AG10803 (cell line): ENCODE results near the gene SLC6A6.

Source experiments
- DNase-seq: peaks from one replicate; pipeline ENCODE4 v3.0.0; 2010; ENCODE audit warnings: low read depth
- H3K4me3 ChIP-seq: 2 replicates; pipeline ENCODE4 v1.5.1; 2011; ENCODE audit warnings: mild to moderate bottlenecking, low read length, control low read depth
- TF ChIP-seq, protein P1 (sequence below): conservative IDR thresholded peaks from 2 replicates; pipeline ENCODE4 v1.5.1; 2011; ENCODE audit warnings: mild to moderate bottlenecking, low read length, control low read depth, inconsistent platforms

The SLC6A6 gene

GRCh38 chr3:14389716-14390115 is 12.7 kb upstream of the SLC6A6 start:
- no peak overlapping the region for H3K4me3 ChIP-seq
- TF ChIP-seq, protein P1, sequence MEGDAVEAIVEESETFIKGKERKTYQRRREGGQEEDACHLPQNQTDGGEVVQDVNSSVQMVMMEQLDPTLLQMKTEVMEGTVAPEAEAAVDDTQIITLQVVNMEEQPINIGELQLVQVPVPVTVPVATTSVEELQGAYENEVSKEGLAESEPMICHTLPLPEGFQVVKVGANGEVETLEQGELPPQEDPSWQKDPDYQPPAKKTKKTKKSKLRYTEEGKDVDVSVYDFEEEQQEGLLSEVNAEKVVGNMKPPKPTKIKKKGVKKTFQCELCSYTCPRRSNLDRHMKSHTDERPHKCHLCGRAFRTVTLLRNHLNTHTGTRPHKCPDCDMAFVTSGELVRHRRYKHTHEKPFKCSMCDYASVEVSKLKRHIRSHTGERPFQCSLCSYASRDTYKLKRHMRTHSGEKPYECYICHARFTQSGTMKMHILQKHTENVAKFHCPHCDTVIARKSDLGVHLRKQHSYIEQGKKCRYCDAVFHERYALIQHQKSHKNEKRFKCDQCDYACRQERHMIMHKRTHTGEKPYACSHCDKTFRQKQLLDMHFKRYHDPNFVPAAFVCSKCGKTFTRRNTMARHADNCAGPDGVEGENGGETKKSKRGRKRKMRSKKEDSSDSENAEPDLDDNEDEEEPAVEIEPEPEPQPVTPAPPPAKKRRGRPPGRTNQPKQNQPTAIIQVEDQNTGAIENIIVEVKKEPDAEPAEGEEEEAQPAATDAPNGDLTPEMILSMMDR, result no peak
- peak; percentile 11 for DNase-seq

DNA sequence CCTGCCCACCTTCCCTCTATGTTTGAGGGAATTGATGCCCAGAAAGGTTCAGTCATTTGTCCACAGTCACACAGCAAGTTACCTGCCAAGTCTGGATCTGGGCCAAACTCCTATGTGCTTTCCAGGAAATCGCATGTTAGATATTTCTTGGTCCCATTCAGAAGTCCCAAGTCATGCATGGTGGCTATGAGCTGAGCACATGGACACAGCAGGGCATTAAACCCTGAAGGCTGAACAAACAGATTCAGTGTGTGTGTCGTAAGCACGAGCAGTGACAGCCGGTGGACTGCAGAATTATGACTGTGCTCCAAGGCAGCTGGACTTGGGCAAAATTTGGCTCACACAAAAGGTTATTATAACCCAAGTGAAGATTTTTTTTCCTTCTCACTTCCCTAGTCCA is 11.4 kb upstream of the SLC6A6 start:
- no peak overlapping the region for H3K4me3 ChIP-seq
- DNase-seq, result peak; percentile 90
- TF ChIP-seq, protein P1, result no peak

DNA sequence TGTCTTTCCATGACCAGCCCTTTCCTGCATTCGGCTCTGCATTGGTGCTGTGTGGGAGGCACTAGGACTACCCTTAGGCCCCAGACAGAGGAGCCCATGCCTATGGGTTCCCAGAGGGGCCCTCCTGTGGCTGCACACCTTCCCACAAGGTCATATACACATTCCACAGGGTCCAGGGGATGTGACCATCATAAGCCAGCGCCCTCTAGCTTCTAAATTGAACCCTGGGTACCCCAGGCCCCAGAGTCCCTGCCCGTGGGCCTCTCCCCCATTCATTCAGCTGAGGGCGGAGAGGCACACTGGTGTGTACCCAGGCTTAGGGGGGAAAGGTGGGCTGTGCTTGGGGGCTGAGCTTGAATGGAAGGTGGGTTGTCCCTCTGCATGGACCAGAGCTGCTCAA is 10.2 kb upstream of the SLC6A6 start:
- TF ChIP-seq, protein P1, result no peak
- DNase-seq, result no peak
- no peak overlapping the region for H3K4me3 ChIP-seq

DNA sequence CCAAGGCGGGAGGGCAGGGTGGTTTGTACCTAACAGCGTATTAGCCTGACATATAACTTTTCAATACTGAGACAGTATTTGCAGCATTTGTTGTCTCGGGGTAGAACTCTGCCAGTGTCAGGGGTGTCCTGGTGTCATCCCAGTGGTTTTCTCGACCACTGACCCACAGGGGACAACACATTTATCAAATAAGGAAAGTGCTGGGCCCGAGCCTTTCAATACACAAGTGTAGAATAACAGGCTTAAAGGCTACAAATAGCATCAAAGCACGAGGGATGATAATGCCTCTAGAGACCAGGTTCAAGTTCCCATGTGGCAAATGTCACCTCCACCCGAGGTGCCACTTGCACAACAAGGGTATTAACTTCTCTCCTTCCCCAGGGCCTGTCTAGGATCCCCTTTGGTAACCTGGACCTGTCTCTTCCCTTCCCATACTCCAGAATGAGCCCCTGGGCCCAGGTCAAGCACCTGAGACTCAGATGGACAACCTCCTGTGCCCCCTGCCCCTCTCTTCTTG is 9.5 kb upstream of the SLC6A6 start:
- DNase-seq, result no peak
- H3K4me3 ChIP-seq, result no peak overlapping the region
- TF ChIP-seq, protein P1, result no peak

- peak; percentile 68 for DNase-seq
- no peak overlapping the region for H3K4me3 ChIP-seq
- TF ChIP-seq, protein P1, result no peak
These were observed 8.8 kb upstream of the SLC6A6 start for GRCh38 chr3:14393440-14394106.

DNA sequence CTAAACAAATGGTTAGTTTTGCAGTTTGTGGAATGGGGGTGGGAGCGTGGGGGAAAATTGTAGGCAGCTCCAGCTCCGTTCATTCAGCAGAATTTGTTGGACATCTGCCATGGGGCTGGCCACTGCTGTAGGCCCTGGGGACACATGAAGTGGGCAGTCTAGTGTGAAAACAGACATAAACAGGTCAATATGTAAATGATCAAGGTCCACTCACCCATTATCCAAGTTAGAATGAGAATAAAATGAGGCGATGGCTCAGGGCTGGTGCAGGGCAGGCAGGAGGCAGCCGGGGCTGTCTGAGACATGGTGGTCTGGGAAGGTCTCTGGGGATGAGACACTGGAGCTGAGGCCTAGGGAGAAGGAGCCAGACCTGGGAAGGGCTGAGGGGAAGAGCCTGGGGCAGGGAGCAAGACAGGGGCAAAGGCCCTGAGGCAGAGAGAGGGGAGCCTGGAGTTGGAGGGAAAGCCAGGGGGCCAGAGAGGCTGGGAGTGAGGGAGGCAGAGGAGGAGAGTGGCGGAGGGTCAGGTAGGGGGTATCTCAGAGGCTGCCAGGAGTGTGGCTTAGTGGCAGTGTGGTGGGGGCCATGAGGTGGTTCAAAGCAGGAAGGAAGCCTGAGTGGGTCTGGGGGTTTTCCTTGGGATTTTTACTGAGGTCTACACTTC is 6.2 kb upstream of the SLC6A6 start:
- TF ChIP-seq, protein P1, result no peak
- no peak for DNase-seq
- no peak overlapping the region for H3K4me3 ChIP-seq

GRCh38 chr3:14397046-14397445 is 5.4 kb upstream of the SLC6A6 start:
- TF ChIP-seq, protein P1, result no peak
- DNase-seq, result no peak
- no peak overlapping the region for H3K4me3 ChIP-seq
